HG03066 (cell line): ENCODE data around the gene IQGAP2.
A peak's percentile ranks its signal among the peaks of the same experiment; 100 is the strongest.
"Not testable (repeated sequence)": the region's sequence is repeated elsewhere in the genome, so short reads cannot be mapped to it uniquely, and the experiment has no call there.

ENCODE experiments used
- ATAC-seq: cut with Tn5 transposase; IDR thresholded peaks from one replicate; pipeline ENCODE4 v1.9.1; 2021; ENCODE audit warnings: low read depth; ENCODE audit not compliant: unreplicated experiment

IQGAP2 gene

GRCh38 chr5:76595755-76596481 lies 192.8 kb downstream of the IQGAP2 start:
- no peak for ATAC-seq

DNA sequence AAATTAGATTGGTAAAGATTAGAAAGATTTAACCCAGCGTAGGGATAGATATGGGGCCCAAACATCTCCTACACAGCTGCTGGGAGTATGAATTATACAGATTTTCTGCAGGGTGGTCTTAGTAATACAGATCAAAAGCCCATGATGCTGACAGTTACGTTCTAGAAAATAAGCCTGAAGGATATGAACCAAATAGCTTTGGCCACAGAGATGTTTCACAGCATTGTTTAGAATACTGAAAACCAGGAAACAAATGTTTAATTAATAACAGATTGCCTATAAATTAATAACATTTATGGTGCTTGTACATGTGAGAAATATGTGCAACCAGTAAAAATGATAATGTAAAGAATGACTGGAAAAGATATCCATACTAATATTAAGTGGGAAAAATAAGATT lies 195.4 kb downstream of the IQGAP2 start:
- no peak for ATAC-seq

GRCh38 chr5:76600716-76601115 lies 197.6 kb downstream of the IQGAP2 start:
- no peak for ATAC-seq

- ATAC-seq = no peak
Measured at GRCh38 chr5:76601470-76601869, 198.4 kb downstream of the IQGAP2 start.

- no peak for ATAC-seq
Measured at GRCh38 chr5:76602094-76602726, 199.1 kb downstream of the IQGAP2 start.

DNA sequence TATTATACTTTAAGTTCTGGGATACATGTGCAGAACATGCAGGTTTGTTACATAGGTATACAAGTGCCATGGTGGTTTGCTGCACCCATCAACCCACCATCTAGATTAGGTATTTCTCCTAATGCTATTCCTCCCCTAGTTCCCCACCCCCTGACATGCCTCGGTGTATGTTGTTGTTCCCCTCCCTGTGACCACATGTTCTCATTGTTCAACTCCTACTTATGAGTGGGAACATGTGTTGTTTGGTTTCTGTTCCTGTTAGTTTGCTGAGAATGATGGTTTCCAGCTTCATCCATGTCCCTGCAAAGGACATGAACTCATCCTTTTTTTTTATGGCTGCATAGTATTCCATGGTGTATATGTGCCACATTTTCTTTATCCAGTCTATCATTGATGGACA lies 200.9 kb downstream of the IQGAP2 start:
- ATAC-seq = not testable (repeated sequence)

DNA sequence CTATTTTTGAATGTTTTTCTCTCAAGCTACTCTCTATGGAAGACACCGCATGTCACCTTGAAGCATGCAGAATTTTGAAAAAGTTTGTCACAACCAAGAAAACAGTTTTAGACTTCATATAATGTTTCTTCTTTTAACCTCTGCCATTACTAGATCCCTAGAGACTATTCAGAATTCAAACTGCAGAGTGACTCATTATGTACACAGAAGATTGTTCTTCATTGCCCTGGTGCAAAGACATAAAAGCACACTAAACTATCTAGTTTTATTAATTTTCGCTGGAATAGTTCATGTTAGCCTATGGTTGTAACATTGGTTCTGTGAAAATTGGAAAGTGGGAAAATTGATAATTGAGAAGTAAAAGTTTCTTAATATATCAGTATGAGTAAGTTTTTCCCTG lies 201.8 kb downstream of the IQGAP2 start:
- no peak for ATAC-seq

- ATAC-seq = no peak
Measured at GRCh38 chr5:76606701-76607100, 203.6 kb downstream of the IQGAP2 start.

- ATAC-seq = peak; percentile 55
Measured at GRCh38 chr5:76607353-76607871, 204.3 kb downstream of the IQGAP2 start.

GRCh38 chr5:76608833-76609232 lies 205.7 kb downstream of the IQGAP2 start:
- ATAC-seq = no peak

- ATAC-seq = no peak
Measured at GRCh38 chr5:76610196-76610595, 207.1 kb downstream of the IQGAP2 start.

- ATAC-seq = no peak
Measured at GRCh38 chr5:76612942-76613341, 209.9 kb downstream of the IQGAP2 start.

DNA sequence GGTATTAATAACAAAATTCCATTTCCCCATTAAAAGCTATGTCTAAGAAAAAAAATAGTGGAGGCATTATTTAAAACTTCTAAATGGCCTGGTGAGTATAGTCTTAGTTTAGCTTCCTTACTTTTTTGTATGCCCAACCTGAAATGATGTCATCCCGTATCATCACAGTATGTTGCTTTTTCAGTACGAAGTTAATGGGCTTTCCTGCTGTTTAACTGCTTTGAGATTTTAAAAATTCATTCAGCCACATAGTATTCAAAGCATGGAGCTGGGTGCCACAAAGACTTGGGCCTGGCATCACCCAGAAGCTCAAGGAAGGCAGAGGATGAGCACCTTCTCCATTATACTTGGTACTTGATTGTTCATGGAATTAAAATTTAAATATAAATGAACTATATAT lies 212.7 kb downstream of the IQGAP2 start:
- ATAC-seq = no peak

DNA sequence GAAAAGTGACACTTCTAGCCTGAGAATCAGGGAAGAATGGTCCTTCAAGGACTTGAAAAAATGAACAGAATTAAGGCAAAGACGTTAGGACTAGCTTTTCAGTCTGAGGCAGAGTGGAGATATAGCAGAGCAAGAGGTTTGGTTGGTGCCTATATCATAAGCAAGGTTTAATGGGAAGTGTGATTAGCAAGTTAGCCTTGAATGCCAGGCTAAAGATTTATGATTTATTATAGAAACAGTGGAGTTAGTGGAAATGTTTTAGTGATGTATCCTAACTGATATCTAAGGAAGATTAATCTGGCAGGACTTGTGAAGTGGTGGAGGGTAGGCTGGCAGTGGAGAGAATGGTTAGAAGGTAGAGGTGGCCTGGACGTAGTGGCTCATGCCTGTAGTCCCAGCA lies 213.1 kb downstream of the IQGAP2 start:
- ATAC-seq = no peak

DNA sequence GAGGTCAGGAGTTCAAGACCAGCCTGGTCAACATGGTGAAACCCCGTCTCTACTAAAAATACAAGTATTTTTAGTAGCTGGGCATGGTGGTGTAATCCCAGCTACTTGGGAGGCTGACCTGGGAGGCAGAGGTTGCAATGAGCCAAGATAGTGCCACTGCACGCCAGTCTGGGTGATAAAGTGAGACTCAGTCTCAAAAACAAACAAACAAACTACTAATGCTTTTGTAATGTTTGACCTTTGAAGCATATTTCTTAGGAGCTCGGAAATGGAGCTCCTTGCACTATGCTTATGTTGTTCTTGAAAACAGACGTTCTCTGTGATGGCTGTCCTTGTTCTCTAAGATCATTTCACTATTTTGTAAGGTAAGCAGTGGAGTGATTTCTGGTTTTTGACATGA lies 214.1 kb downstream of the IQGAP2 start:
- no peak for ATAC-seq

DNA sequence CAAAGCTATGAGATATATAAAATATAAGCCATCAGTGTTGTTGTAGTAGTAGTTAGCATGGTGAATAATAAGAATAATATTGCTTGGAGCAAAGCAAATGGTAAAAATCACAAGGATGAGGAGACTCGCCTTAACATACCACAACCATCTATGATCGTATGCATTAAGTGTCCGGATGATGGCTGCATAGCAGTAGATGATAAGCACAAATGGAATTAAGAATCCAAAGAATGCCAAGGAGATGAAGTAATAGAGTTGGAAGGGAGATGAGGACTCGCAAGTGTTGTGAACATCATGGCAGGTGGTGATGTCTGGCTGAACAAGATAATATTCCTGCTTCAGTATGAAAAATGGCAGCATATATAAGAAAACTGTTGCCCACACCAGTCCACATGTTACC lies 214.6 kb downstream of the IQGAP2 start:
- ATAC-seq = no peak

DNA sequence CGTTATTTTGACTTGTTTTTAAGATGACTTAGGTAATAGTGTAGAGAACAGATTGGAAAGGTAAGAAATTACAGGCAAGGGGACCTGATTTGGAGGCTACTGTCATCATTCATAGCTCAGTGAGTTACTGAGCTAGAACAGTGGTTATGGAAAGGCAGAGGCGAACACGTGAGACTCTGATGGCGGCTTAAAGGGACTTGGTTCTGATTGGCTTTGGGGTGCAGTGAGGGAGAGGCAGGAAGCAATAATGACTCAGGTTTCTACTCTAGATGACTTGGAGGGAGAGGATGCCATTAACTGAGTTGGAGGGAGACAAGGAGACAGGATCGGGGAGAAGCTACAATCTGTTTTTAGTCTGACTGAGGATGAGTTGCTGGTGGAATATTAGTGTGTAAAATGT lies 217.1 kb downstream of the IQGAP2 start:
- no peak for ATAC-seq

GRCh38 chr5:76622076-76622475 lies 219.0 kb downstream of the IQGAP2 start:
- no peak for ATAC-seq

DNA sequence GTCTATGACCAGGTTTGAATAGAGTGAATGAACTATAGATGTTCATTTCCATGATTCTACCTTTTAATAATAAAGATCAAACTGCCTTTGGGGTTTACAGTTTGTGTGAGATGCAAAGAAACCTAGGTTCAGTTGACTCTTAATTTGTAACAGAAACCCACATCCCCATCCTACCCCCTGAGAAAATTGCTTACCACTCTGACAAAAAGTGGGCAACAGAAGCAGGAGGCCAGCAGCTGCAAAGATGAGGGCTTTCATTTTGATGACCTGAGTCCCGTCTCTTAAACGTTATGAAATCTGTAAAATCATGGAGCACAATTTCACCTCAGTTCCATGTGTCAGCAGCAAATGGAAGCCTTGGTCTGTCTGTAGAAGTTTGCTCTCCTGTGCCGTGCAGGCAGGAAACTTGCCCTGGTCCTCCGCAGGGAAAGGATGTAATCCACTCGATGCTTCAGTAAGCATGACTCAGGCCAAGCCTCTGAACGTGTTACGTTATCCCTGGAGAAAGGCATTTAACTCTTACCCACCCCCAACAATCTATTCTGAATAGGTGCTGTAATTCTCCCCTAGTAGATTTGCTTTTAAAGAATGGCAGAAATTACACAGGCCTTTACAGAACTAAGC lies 220.0 kb downstream of the IQGAP2 start, which contains the start of gene F2RL2:
TSS of gene F2RL2 (minus strand) at position 431 of the 624 bp plus-strand sequence. CDS start at position 258, 173 bp downstream.
- ATAC-seq = no peak

- no peak for ATAC-seq
Measured at GRCh38 chr5:76625087-76625815, 222.2 kb downstream of the IQGAP2 start.

DNA sequence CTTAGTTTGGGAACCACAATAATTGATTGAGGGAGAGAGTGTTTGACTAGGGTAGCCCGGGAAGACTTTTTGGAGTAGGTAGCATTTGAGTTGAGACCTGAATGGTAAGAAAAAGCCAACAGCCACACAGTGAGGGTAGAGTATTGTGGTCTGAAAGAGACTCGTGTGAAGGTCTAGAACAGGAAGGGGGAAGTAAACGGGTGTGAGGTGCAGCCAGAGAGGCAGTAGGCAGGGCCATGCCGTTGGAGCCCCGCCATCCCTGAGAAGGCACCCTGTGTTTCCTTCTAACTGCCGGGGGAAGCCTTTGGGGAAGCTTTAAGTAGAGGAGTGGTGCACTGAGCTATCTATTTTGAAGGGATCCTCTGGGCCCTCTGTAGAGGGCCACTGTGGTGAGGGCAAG lies 223.7 kb downstream of the IQGAP2 start:
- ATAC-seq = no peak
